AG20443 (cell line): Measurements from ENCODE around the gene GTF3C1.
"Not testable (repeated sequence)": the region's sequence is repeated elsewhere in the genome, so short reads cannot be mapped to it uniquely, and the experiment has no call there.

Experiments used
- DNase-seq: peaks from one replicate; pipeline ENCODE4 v3.0.0; 2012; ENCODE audit warnings: low spot score, mixed read lengths

Gene GTF3C1

GRCh38 chr16:27549746-27550581 lies at the start of gene GTF3C1, which contains the start of gene KATNIP:
GTF3C1 (minus strand) TSS chr16:27549913; CDS start chr16:27549890, 23 bp downstream.
KATNIP (plus strand) TSS chr16:27550144; CDS start chr16:27550171, 27 bp downstream.
- peak; percentile 100 for DNase-seq

GRCh38 chr16:27598931-27599565 lies 49.3 kb upstream of the GTF3C1 start:
- no peak for DNase-seq

GRCh38 chr16:27598220-27598619 lies 48.5 kb upstream of the GTF3C1 start:
- peak; percentile 64 for DNase-seq

GRCh38 chr16:27597361-27597760 lies 47.6 kb upstream of the GTF3C1 start:
- DNase-seq: no peak

GRCh38 chr16:27596411-27596810 lies 46.7 kb upstream of the GTF3C1 start:
- no peak for DNase-seq

GRCh38 chr16:27595993-27596392 lies 46.3 kb upstream of the GTF3C1 start:
- DNase-seq: no peak

GRCh38 chr16:27595475-27595874 lies 45.8 kb upstream of the GTF3C1 start:
- no peak for DNase-seq

- no peak for DNase-seq
Observed at GRCh38 chr16:27591837-27592236, 42.1 kb upstream of the GTF3C1 start.

GRCh38 chr16:27588057-27588456 lies 38.3 kb upstream of the GTF3C1 start:
- no peak for DNase-seq

- no peak for DNase-seq
Observed at GRCh38 chr16:27586711-27587110, 37.0 kb upstream of the GTF3C1 start.

- no peak for DNase-seq
Observed at GRCh38 chr16:27585200-27585599, 35.5 kb upstream of the GTF3C1 start.

GRCh38 chr16:27583634-27584033 lies 33.9 kb upstream of the GTF3C1 start:
- DNase-seq: no peak

- no peak for DNase-seq
Observed at GRCh38 chr16:27582883-27583282, 33.2 kb upstream of the GTF3C1 start.

- DNase-seq: no peak
Observed at GRCh38 chr16:27579087-27579980, 29.6 kb upstream of the GTF3C1 start.

GRCh38 chr16:27576729-27577128 lies 27.0 kb upstream of the GTF3C1 start:
- no peak for DNase-seq

- DNase-seq: no peak
Observed at GRCh38 chr16:27572711-27573110, 23.0 kb upstream of the GTF3C1 start.

- no peak for DNase-seq
Observed at GRCh38 chr16:27571433-27572326, 22.0 kb upstream of the GTF3C1 start.

GRCh38 chr16:27570986-27571385 lies 21.3 kb upstream of the GTF3C1 start:
- DNase-seq: not testable (repeated sequence)

GRCh38 chr16:27568077-27568476 lies 18.4 kb upstream of the GTF3C1 start:
- DNase-seq: no peak

- no peak for DNase-seq
Observed at GRCh38 chr16:27566417-27566816, 16.7 kb upstream of the GTF3C1 start.

- DNase-seq: no peak
Observed at GRCh38 chr16:27564224-27564623, 14.5 kb upstream of the GTF3C1 start.
